ENCODE results near the gene NPM3. TPM values are rescaled to one million over a fixed set of nuclear protein-coding genes. Genes with fewer than 3 reads are reported as not detected.

NPM3 gene
- total and polyA plus RNA-seq, 2 of the 13 experiments (the other 11 are each of a cell fraction or from before 2014, with no cell fraction given) = 47.6 to 129 TPM

- TF ChIP-seq HINFP (CRISPR knock-in tag; IDR thresholded peaks at IDR 0.05; ENCODE audit: low read depth) (no peak), ZNF30 (CRISPR knock-in tag; IDR thresholded peaks at IDR 0.05) (0 out of 2 replicates have a peak, but pooled peaks have one; percentile 26), ZNF407 (CRISPR knock-in tag; IDR thresholded peaks at IDR 0.05; ENCODE audit: not compliant biosample characterization) (peak; percentile 44), NR2F1 (CRISPR knock-in tag; IDR thresholded peaks at IDR 0.05) (no peak), TEAD2 (CRISPR knock-in tag; IDR thresholded peaks at IDR 0.05) (no peak), CBX5 (CRISPR knock-in tag; IDR thresholded peaks at IDR 0.05; ENCODE audit: borderline replicate concordance) (0 out of 2 replicates have a peak, but pooled peaks have one; percentile 8), SRSF1 (optimal IDR thresholded peaks at IDR 0.05; ENCODE audit: low read depth, low read length) (no peak), YEATS2 (CRISPR knock-in tag; IDR thresholded peaks at IDR 0.05; ENCODE audit: borderline replicate concordance) (no peak), ZNF138 (CRISPR knock-in tag; IDR thresholded peaks at IDR 0.05; ENCODE audit: low read depth) (no peak), ZNF260 (CRISPR knock-in tag; IDR thresholded peaks at IDR 0.05; ENCODE audit: borderline replicate concordance, low read depth) (no peak), TFE3 (CRISPR knock-in tag; IDR thresholded peaks at IDR 0.05) (no peak), GABPB1 (CRISPR knock-in tag; IDR thresholded peaks at IDR 0.05) (no peak), ZNF281 (CRISPR knock-in tag; IDR thresholded peaks at IDR 0.05; ENCODE audit: borderline replicate concordance) (no peak)
Measured at GRCh38 chr10:101817337-101818118, 34.3 kb upstream of the NPM3 start (continued).

All from HepG2 (cell line).